ENCODE data around the gene ZG16B. TPM values are rescaled to one million over a fixed set of nuclear protein-coding genes. Genes with fewer than 3 reads are reported as not detected.
A peak's percentile ranks its signal among the peaks of the same experiment; 100 is the strongest.

The ZG16B gene
- total RNA-seq, 1 experiment from 2014 or later: 19.9 TPM

GRCh38 chr16:2816751-2817339, 13.3 kb upstream of the ZG16B start, which contains the start of gene PRSS21:
Gene PRSS21, plus strand, starts transcription at chr16:2817237. Its CDS starts 32 bp downstream, at chr16:2817269.
- intact Hi-C loops (cut with micrococcal nuclease; ENCODE audit: unreplicated experiment): loop anchor here (1.0 to 5.0 kb wide), 3 partner anchors 40 to 51 kb away; partner anchors contain the start of genes ELOB and PRSS22
- no peaks in the 10 kb centered on the region for H4K20me1 ChIP-seq (ENCODE audit: insufficient read depth)
- no TSS peak for BruUV-seq (replicated peaks)
- no peaks in the 10 kb centered on the region for H3K9me2 ChIP-seq (ENCODE audit: insufficient read depth)
- H3K4me1 ChIP-seq (replicated peaks; ENCODE audit: insufficient read depth): peaks cover 28% of the 10 kb centered on the region
- H3K9me3 ChIP-seq (ENCODE audit: insufficient read depth, low read depth): no peaks in the 10 kb centered on the region
- ChIA-PET POLR2A (ENCODE audit: unreplicated experiment) (interaction anchor here (0.6 to 0.7 kb wide), 2 partner anchors 20 to 289 kb away, joined by 6 to 16 read pairs; no protein-coding TSS in a partner anchor), CTCF (interaction anchor here (0.6 to 0.7 kb wide), 2 partner anchors 23 to 58 kb away, joined by 3 to 7 read pairs; no protein-coding TSS in a partner anchor)
- no peaks in the 10 kb centered on the region for H3K27me3 ChIP-seq (ENCODE audit: insufficient read depth, low read depth)
- peak within 1 kb of the TSS; percentile 77 for H2AFZ ChIP-seq
- H3K4me2 ChIP-seq: peak within 1 kb of the TSS; percentile 93
- peak within 1 kb of the TSS; percentile 81 for H3K4me3 ChIP-seq
- TF ChIP-seq EZH2 (IDR thresholded peaks at IDR 0.05; ENCODE audit: low read depth) (no peak), CTCF (conservative IDR thresholded peaks at IDR 0.05) (peak; percentile 73)
- peaks cover 22% of the 10 kb centered on the region for H3K79me2 ChIP-seq (ENCODE audit: low read depth)
- no peaks in the 10 kb centered on the region for H3K36me3 ChIP-seq (ENCODE audit: low read depth)
- H3F3A ChIP-seq (ENCODE audit: insufficient read depth, low read depth): peaks cover 23% of the 10 kb centered on the region; the same call in 1 of the 2 replicates
- peak; percentile 38 to 75 for DNase-seq
- H3K27ac ChIP-seq: no peak within 1 kb of the TSS

DNA sequence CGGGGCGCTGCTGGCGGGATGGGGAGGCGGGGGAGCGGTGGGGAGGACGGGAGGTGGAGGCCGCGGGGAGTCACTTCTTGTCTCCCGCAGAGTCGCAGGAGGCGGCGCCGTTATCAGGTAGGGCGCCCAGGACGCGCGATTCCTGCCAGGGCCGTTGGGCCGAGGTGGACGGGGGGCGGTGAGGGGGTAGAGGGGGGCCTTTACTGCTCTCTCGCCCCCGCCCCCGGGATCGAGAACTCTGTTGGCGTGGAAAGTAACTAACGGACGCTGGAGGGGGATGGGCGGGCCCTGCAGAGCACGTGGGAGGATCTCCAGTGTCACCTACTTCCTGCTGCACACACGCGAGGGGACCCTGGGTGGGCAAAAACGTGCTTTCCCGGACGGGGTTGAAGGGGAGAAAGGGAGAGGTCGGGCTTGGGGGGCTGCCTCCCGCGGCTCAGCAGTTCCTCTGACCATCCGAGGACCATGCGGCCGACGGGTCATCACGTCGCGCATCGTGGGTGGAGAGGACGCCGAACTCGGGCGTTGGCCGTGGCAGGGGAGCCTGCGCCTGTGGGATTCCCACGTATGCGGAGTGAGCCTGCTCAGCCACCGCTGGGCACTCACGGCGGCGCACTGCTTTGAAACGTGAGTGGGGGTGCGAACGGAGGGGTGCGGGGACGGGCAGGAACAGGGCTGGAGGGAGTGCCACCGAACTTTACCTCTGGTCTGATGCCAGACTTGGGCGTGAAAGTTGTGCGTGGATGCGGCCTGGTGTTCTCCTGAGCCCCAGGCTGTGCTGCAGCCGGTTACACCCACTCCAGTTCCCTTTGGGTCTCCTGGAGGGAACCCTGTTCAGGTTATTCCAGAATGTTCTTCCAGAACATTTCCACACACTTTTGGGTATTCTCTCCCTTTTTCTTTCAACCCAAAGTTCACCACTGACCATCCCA, 12.5 kb upstream of the ZG16B start:
- peak; percentile 10; the same call in 1 of the 2 replicates for TF ChIP-seq CTCF (conservative IDR thresholded peaks at IDR 0.05)
- no peak for TF ChIP-seq EZH2 (IDR thresholded peaks at IDR 0.05; ENCODE audit: low read depth)
- H3K36me3 ChIP-seq (ENCODE audit: low read depth): no peaks in the 10 kb centered on the region
- no peak for DNase-seq
- no peaks in the 10 kb centered on the region for H3K9me3 ChIP-seq (ENCODE audit: insufficient read depth, low read depth)
- TSS peak; percentile 19 for BruUV-seq (replicated peaks)
- no peak overlapping the region for H3K27ac ChIP-seq
- CTCF ChIA-PET: interaction anchor here (0.7 kb wide), 1 partner anchor 24 kb away, joined by 7 read pairs; no protein-coding TSS in a partner anchor
- H3K9me2 ChIP-seq (ENCODE audit: insufficient read depth): no peaks in the 10 kb centered on the region
- H3K4me3 ChIP-seq: peak overlapping the region; percentile 81
- no peaks in the 10 kb centered on the region for H3K27me3 ChIP-seq (ENCODE audit: insufficient read depth, low read depth)
- H3K4me2 ChIP-seq: peak overlapping the region; percentile 93
- H3K79me2 ChIP-seq (ENCODE audit: low read depth): peaks cover 22% of the 10 kb centered on the region
- H3K4me1 ChIP-seq (replicated peaks; ENCODE audit: insufficient read depth): peaks cover 23% of the 10 kb centered on the region
- H2AFZ ChIP-seq: peak overlapping the region; percentile 77
- no peaks in the 10 kb centered on the region for H4K20me1 ChIP-seq (ENCODE audit: insufficient read depth)
- POLR2A ChIA-PET (ENCODE audit: unreplicated experiment): interaction anchor here (0.7 kb wide), 1 partner anchor 19 kb away, joined by 6 read pairs; no protein-coding TSS in a partner anchor
- intact Hi-C loops (cut with micrococcal nuclease; ENCODE audit: unreplicated experiment): loop anchor here (1.0 to 5.0 kb wide), 3 partner anchors 40 to 51 kb away; partner anchors contain the start of genes ELOB and PRSS22
- peaks cover 23% of the 10 kb centered on the region; the same call in 1 of the 2 replicates for H3F3A ChIP-seq (ENCODE audit: insufficient read depth, low read depth)

DNA sequence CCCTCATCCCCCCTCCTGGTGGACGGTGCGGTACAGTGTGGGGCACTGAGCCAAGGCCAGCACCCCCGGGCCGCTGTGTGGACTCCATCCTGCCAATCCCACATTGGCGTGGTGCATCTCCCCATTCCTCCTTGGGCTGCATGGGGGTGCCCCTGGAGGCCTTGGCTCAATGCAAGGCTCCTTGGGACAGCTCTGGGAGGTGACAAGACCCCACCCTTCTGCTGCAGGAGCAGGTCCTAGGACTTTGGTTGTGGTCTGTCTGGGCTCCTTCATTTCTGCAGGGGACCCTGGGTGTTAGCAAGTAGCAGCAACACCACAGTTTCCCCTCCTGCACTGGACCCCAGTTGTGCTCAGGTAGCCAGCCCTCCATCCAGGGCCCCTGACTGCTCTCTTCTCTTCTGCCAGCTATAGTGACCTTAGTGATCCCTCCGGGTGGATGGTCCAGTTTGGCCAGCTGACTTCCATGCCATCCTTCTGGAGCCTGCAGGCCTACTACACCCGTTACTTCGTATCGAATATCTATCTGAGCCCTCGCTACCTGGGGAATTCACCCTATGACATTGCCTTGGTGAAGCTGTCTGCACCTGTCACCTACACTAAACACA, 11.7 kb upstream of the ZG16B start:
- Histone ChIP-seq H4K20me1 (ENCODE audit: insufficient read depth) (no peaks in the 10 kb centered on the region), H3K79me2 (ENCODE audit: low read depth) (peaks cover 22% of the 10 kb centered on the region), H3K27me3 (ENCODE audit: insufficient read depth, low read depth) (no peaks in the 10 kb centered on the region), H3K9me2 (ENCODE audit: insufficient read depth) (no peaks in the 10 kb centered on the region), H3F3A (ENCODE audit: insufficient read depth, low read depth) (peaks cover 23% of the 10 kb centered on the region; the same call in 1 of the 2 replicates), H3K4me2 (peak overlapping the region; percentile 93), H3K9me3 (ENCODE audit: insufficient read depth, low read depth) (no peaks in the 10 kb centered on the region), H2AFZ (no peak overlapping the region), H3K27ac (no peak overlapping the region), H3K4me1 (replicated peaks; ENCODE audit: insufficient read depth) (peaks cover 23% of the 10 kb centered on the region), H3K4me3 (no peak overlapping the region; the same call in 1 of the 2 replicates), H3K36me3 (ENCODE audit: low read depth) (no peaks in the 10 kb centered on the region)
- intact Hi-C loops (cut with micrococcal nuclease; ENCODE audit: unreplicated experiment): loop anchor here (5.0 kb wide), 2 partner anchors 39 to 41 kb away; partner anchors contain the start of genes ELOB and PRSS22
- BruUV-seq (replicated peaks): no TSS peak
- ChIA-PET CTCF (no interaction called here), POLR2A (ENCODE audit: unreplicated experiment) (no interaction called here)
- DNase-seq: no peak
- no peak for TF ChIP-seq CTCF (conservative IDR thresholded peaks at IDR 0.05)
